Measurements from ENCODE around the gene TMEM208. TPM values are rescaled to one million over a fixed set of nuclear protein-coding genes. Genes with fewer than 3 reads are reported as not detected.

The TMEM208 gene
- total RNA-seq, 4 donors from 2014 or later, result 14.7 to 35.8 (median 29.2) TPM

- Histone ChIP-seq H3K9me3 (no peaks in the 10 kb centered on the region), H3K27me3 (no peaks in the 10 kb centered on the region), H3K36me3 (no peaks in the 10 kb centered on the region), H3K4me1 (peaks cover 27 to 28% of the 10 kb centered on the region in 2 donors), H3K4me3 (no peak overlapping the region), H3K27ac (peak overlapping the region; percentile 48 to 61 (median 56))
- peak; percentile 21 to 34 for ATAC-seq
- in situ Hi-C loops (cut with MboI; ENCODE audit: low sequenced_read_pairs in 4 of 4) (no loop called here), intact Hi-C loops (cut with DNase I; ENCODE audit: low total_unique reads) (no loop called here)
- TF ChIP-seq CTCF (IDR thresholded peaks at IDR 0.05 in 4 of 5, conservative IDR thresholded peaks at IDR 0.05 in 1 of 5) (no peak), POLR2A (IDR thresholded peaks at IDR 0.05) (no peak)
- DNase-seq, result peak; percentile 27 to 61
Measured at GRCh38 chr16:67213197-67214019, 13.5 kb upstream of the TMEM208 start.

- intact Hi-C loops (cut with DNase I; ENCODE audit: low total_unique reads), result no loop called here
- TF ChIP-seq CTCF (IDR thresholded peaks at IDR 0.05 in 4 of 5, conservative IDR thresholded peaks at IDR 0.05 in 1 of 5) (no peak), POLR2A (IDR thresholded peaks at IDR 0.05) (no peak)
- Histone ChIP-seq H3K27me3 (no peaks in the 10 kb centered on the region), H3K9me3 (no peaks in the 10 kb centered on the region), H3K27ac (no peak overlapping the region), H3K36me3 (no peaks in the 10 kb centered on the region), H3K4me3 (no peak overlapping the region), H3K4me1 (peaks cover 18 to 19% of the 10 kb centered on the region in 2 donors)
- ATAC-seq (no peak), DNase-seq (no peak)
- in situ Hi-C loops (cut with MboI; ENCODE audit: low sequenced_read_pairs in 4 of 4), result no loop called here
Measured at GRCh38 chr16:67215706-67216105, 11.2 kb upstream of the TMEM208 start.

- TF ChIP-seq POLR2A (IDR thresholded peaks at IDR 0.05) (no peak), CTCF (IDR thresholded peaks at IDR 0.05 in 4 of 5, conservative IDR thresholded peaks at IDR 0.05 in 1 of 5) (no peak)
- H3K4me1 ChIP-seq, result peaks cover 15 to 19% of the 10 kb centered on the region in 2 donors
- H3K27ac ChIP-seq, result peak overlapping the region in 2 of 4 donors; percentile 12 to 32
- H3K36me3 ChIP-seq, result no peaks in the 10 kb centered on the region
- ATAC-seq (peak in 1 of 2 donors; percentile 25), DNase-seq (peak in 1 of 2 donors; percentile 43)
- in situ Hi-C loops (cut with MboI; ENCODE audit: low sequenced_read_pairs in 4 of 4), result no loop called here
- H3K27me3 ChIP-seq, result no peaks in the 10 kb centered on the region
- H3K4me3 ChIP-seq, result no peak overlapping the region
- no peaks in the 10 kb centered on the region for H3K9me3 ChIP-seq
- intact Hi-C loops (cut with DNase I; ENCODE audit: low total_unique reads), result no loop called here
Measured at GRCh38 chr16:67216612-67217490, 10.1 kb upstream of the TMEM208 start.

- intact Hi-C loops (cut with DNase I; ENCODE audit: low total_unique reads) (no loop called here), in situ Hi-C loops (cut with MboI; ENCODE audit: low sequenced_read_pairs in 4 of 4) (no loop called here)
- DNase-seq (no peak), ATAC-seq (no peak)
- Histone ChIP-seq H3K36me3 (peaks cover 0 to 10% of the 10 kb centered on the region in 2 donors), H3K4me1 (peaks cover 19 to 22% of the 10 kb centered on the region in 2 donors), H3K4me3 (no peak overlapping the region), H3K27me3 (no peaks in the 10 kb centered on the region), H3K9me3 (no peaks in the 10 kb centered on the region), H3K27ac (no peak overlapping the region)
- TF ChIP-seq POLR2A (IDR thresholded peaks at IDR 0.05), result no peak
- no peak for TF ChIP-seq CTCF (IDR thresholded peaks at IDR 0.05 in 4 of 5, conservative IDR thresholded peaks at IDR 0.05 in 1 of 5)
Measured at GRCh38 chr16:67223992-67224391, 2.9 kb upstream of the TMEM208 start.

All from gastrocnemius medialis (tissue), 4 donors.